Tibial nerve (tissue), 4 donors: ENCODE results near the gene C4BPA.

Source experiments
- EP300 ChIP-seq, 2 donors: sonication (generic); formaldehyde crosslinking; IDR thresholded peaks; one replicate each; pipeline ENCODE4 v1.6.1; 2017; ENCODE audit warnings: antibody characterized with exemption in 2 of 2, mild to moderate bottlenecking in 1 of 2
- POLR2A ChIP-seq, 2 donors: fragments of 450-650 bp; IDR thresholded peaks; one replicate each; pipeline ENCODE4 v1.6.1; 2017; ENCODE audit warnings: antibody characterized with exemption in 2 of 2, mild to moderate bottlenecking in 2 of 2, moderate library complexity in 2 of 2
- TF ChIP-seq, protein P1 (sequence below), 5 experiments: fragments of 200-600 bp in 3 of 5; fragments of 450-650 bp in 2 of 5; sonication (generic) in 3 of 5; IDR thresholded peaks; one replicate each; pipeline ENCODE4 v1.5.1; 2016 to 2019; ENCODE audit warnings: antibody characterized with exemption in 5 of 5, mild to moderate bottlenecking in 3 of 5, moderate library complexity in 2 of 5

DNA sequence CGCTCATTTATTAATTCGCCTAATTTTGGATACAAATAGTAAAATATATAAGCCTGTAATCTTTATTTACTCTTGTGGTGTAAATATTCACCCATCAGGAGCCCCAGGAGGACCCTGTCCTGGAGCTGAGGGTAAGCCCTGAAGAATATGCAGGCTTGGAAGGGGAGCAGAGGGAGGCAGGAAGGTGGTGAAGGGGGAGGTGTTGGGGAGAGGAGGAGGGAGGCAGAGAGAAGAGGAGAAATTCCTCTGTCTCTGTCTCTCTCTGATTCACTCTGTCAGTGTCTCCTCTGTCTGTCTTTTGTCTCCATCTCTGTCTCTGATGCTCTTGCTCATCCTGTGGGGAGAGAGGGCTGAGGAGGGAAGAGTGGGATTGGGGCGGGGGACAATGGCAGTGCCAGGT lies 18.1 kb upstream of the C4BPA start:
- TF ChIP-seq POLR2A (IDR thresholded peaks at IDR 0.05) (no peak), EP300 (IDR thresholded peaks at IDR 0.05) (no peak)
- TF ChIP-seq, protein P1, sequence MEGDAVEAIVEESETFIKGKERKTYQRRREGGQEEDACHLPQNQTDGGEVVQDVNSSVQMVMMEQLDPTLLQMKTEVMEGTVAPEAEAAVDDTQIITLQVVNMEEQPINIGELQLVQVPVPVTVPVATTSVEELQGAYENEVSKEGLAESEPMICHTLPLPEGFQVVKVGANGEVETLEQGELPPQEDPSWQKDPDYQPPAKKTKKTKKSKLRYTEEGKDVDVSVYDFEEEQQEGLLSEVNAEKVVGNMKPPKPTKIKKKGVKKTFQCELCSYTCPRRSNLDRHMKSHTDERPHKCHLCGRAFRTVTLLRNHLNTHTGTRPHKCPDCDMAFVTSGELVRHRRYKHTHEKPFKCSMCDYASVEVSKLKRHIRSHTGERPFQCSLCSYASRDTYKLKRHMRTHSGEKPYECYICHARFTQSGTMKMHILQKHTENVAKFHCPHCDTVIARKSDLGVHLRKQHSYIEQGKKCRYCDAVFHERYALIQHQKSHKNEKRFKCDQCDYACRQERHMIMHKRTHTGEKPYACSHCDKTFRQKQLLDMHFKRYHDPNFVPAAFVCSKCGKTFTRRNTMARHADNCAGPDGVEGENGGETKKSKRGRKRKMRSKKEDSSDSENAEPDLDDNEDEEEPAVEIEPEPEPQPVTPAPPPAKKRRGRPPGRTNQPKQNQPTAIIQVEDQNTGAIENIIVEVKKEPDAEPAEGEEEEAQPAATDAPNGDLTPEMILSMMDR (IDR thresholded peaks at IDR 0.05), result no peak
